ENCODE data around the gene CERS1.

- no peak for TF ChIP-seq POLR2AphosphoS5 (IDR thresholded peaks at IDR 0.05; ENCODE audit: low read depth, low read length)
- TF ChIP-seq TAF1 (IDR thresholded peaks at IDR 0.05; ENCODE audit: low read depth, low read length): no peak
- TF ChIP-seq POLR2A (IDR thresholded peaks at IDR 0.05; ENCODE audit: low read depth, low read length): no peak
Observed at GRCh38 chr19:18919900-18920214, 23.9 kb upstream of the CERS1 start.
